GM19397 (cell line): ENCODE measurements around the gene ANKRD40.

Source experiments
- ATAC-seq: cut with Tn5 transposase; IDR thresholded peaks from one replicate; pipeline ENCODE4 v1.9.1; 2021; ENCODE audit warnings: mild to moderate bottlenecking, moderate library complexity; ENCODE audit not compliant: unreplicated experiment

Gene ANKRD40

DNA sequence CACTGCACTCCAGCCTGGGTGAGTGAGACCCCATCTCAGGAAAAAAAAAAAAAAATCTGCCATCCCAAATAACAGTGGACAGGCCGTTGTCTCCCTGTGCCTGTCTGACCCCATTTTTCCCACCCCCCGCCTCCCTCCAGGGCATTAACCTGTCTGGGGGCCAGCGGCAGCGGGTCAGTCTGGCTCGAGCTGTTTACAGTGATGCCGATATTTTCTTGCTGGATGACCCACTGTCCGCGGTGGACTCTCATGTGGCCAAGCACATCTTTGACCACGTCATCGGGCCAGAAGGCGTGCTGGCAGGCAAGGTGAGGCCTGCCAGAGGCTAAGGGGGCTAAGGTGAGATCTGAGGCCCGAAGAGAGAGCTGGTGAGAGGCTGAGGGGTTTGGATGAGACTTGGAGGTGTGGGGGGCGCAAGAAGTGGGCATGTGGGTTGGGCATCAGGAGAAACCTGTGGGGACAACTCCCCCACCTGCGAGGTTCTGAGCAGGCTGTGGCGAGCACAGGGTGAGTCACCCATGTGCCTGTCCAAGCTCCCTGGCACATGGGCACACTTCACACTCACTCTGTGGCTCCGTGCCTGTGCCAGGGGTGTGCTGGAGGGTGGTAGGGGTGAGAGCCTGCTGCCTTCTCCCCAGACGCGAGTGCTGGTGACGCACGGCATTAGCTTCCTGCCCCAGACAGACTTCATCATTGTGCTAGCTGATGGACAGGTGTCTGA is 34.7 kb downstream of the ANKRD40 start:
- ATAC-seq: no peak

DNA sequence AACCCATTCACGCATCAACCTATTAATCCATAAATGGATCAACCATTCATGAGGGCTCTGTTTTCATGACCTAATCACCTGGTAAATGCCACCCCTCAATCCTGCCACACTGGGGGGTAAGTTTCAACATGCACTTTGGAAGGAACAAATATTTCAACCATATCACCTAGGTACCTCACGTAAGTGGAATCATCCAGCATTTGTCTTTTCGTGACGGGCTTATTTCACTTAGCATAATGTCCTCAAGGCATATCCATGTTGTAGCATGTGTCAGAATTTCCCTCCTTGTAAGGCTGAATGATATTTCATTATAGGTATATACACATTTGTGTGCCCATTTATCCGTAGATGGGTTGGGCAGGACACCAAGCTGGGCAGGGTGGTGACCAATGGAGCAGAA is 35.6 kb downstream of the ANKRD40 start:
- ATAC-seq: no peak

DNA sequence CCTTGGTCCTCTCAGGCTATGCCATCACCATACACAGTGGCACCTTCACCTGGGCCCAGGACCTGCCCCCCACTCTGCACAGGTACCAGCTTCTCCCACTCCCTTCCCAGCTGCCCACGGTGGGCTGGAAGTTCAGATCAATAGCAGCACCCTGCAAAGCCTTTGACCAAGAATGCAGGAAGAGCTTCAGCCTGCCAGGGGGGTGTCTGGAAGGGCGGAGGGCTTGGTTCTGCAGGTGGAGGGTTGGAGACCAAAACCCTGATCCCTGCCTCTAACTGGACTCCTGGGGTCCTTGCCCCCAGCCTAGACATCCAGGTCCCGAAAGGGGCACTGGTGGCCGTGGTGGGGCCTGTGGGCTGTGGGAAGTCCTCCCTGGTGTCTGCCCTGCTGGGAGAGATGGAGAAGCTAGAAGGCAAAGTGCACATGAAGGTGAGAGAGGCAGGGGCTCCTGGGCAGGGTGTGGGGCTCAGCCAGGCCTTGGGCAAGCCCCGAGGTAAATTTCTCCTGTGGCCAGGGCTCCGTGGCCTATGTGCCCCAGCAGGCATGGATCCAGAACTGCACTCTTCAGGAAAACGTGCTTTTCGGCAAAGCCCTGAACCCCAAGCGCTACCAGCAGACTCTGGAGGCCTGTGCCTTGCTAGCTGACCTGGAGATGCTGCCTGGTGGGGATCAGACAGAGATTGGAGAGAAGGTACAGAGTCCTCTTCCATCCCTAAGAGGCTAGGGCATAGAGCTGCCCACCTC is 38.7 kb downstream of the ANKRD40 start:
- ATAC-seq: no peak

- no peak for ATAC-seq
These were observed 39.5 kb downstream of the ANKRD40 start for GRCh38 chr17:50668025-50668837.

DNA sequence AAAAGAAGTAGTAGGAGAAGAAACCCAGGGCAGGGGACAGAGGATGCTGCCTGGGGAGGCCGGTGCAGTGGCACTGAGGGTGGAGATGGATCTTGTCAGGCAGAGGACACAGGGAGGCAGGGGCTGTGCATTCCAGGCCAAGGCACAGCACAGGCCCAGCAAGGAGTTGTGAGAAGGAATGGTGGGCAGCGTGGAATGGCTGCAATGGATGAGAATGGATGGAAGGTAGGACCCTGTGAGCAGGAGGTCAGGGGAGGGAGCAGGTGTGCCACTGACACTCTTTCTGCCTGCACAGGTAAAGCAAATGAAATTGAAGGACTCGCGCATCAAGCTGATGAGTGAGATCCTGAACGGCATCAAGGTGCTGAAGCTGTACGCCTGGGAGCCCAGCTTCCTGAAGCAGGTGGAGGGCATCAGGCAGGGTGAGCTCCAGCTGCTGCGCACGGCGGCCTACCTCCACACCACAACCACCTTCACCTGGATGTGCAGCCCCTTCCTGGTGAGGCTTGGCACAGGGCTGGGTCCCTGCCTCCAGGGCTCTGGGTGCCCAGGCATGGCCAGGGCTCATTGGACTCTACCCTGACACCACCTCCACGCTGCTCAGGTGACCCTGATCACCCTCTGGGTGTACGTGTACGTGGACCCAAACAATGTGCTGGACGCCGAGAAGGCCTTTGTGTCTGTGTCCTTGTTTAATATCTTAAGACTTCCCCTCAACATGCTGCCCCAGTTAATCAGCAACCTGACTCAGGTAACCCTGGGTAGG is 40.3 kb downstream of the ANKRD40 start:
- ATAC-seq: no peak

- no peak for ATAC-seq
These were observed 41.4 kb downstream of the ANKRD40 start for GRCh38 chr17:50666316-50666715.

GRCh38 chr17:50665838-50666237 is 41.9 kb downstream of the ANKRD40 start:
- no peak for ATAC-seq

DNA sequence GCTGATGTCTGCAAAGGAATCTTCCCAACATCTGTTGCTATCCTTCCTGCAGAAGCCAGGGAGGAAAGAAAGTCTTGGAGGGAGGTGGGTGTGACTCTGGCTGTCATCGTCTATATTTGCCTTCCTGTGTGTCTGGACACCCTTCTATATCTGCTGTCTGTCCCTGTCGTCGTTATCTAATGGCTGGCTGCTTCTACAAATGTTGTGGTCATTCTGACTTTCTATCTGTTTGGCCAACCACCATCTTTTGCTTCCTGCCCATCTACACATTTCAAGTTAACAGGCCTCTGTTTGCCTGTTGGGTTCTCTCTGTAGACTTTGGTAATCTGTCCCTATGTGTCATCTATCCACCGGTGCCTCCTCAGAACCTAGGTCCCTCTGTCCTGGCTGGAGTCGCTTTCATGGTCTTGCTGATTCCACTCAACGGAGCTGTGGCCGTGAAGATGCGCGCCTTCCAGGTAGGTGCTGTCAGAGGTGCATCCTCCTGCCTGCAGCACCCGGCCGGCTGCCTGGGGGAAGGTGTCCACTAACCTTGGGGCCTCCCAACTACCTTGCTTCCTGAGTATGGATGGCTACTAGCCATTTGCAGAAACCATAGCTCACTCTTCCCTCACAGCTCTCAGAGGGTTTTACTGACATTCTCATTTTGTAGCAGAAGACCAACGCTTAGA is 42.8 kb downstream of the ANKRD40 start:
- no peak for ATAC-seq

DNA sequence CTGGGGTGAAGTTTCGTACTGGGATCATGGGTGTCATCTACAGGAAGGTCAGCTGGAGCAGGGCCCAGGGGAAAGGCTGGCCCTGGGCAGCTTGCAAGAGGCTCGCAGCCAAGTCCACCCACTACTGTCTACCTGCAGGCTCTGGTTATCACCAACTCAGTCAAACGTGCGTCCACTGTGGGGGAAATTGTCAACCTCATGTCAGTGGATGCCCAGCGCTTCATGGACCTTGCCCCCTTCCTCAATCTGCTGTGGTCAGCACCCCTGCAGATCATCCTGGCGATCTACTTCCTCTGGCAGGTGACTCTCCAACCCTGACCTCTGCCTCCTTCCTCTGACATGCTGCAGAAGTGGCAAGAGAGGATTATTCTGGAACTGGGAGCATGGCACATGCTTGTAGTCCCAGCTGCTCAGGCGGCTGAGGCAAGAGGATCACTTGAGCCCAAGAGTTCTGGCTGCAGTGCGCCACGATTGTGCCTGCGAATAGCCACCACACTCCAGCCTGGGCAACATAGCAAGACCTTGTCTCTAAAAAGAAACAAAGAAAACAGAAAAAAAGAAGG is 43.8 kb downstream of the ANKRD40 start:
- ATAC-seq: no peak

GRCh38 chr17:50662632-50663225 is 45.0 kb downstream of the ANKRD40 start:
- ATAC-seq: no peak

GRCh38 chr17:50661795-50662391 is 45.8 kb downstream of the ANKRD40 start:
- ATAC-seq: no peak

- ATAC-seq: no peak
These were observed 46.4 kb downstream of the ANKRD40 start for GRCh38 chr17:50661348-50661747.

DNA sequence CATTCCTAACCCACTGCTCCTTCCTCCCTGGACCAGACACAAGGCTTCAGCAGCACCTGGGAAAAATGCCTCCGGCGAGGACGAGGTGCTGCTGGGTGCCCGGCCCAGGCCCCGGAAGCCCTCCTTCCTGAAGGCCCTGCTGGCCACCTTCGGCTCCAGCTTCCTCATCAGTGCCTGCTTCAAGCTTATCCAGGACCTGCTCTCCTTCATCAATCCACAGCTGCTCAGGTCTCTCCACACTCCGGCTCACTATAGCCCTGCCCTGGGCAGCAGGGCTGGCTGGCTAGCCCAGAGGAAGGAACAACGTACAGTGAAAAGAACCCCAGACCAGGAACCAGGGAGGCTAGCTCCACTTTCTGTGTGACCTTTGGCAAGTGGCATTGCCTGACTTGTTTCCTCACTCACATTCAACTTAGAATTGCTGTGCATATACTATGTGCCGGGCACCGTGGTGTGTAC is 46.8 kb downstream of the ANKRD40 start:
- ATAC-seq: no peak

GRCh38 chr17:50660042-50660886 is 47.5 kb downstream of the ANKRD40 start:
- no peak for ATAC-seq

DNA sequence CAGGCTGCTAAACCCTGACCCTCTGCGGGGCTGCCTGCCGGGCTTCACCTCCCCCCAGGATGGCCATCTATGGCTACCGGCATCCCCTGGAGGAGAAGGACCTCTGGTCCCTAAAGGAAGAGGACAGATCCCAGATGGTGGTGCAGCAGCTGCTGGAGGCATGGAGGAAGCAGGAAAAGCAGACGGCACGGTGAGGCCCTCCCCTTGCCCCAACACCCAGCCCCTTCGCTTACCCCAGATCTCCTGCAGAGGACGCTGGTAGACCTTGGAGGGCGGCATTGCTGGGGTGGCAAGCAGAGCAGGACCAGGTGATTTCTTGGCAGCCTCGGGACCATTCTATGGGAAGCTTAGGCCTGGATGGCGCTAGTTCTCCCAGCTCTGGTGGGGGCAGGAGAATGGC is 48.5 kb downstream of the ANKRD40 start:
- no peak for ATAC-seq

DNA sequence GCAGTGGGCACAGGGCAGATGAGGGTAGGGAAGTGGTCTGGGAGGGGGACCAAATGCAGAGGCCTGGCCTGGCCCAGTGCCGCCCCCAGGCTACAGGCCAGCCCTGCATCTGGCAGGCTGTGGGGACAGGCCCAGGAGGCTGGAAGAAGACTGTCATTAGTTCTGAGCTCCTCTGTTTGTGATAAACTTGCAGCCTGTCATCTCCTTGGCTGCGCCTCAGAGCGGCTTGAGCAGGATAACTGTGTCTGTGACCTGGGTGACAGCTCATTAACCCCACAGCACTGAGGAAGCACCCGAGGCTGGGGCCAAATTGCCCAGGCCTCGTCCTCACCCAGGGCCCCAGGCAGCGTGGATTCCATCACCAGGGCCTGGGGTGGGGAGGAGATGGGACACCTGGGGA is 49.1 kb downstream of the ANKRD40 start:
- no peak for ATAC-seq

GRCh38 chr17:50657627-50658026 is 50.1 kb downstream of the ANKRD40 start:
- ATAC-seq: no peak

DNA sequence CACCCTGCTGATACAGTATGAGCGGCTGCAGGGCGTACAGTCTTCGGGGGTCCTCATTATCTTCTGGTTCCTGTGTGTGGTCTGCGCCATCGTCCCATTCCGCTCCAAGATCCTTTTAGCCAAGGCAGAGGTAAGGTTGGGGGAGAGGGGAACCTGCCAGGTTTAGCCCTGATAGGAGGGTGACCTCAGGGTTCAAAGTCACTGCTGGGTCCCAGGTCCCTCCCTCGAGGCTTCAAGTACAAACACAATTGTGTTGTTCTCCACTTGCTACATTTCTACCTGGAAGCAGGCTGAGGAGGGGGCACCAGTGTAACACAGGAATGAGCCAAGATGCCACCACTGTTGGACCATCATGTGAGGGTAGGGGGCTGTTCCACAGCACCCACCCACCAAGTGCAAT is 50.7 kb downstream of the ANKRD40 start:
- ATAC-seq: no peak
